CD4-positive, alpha-beta memory T cell (primary cell): ENCODE data around the gene UBE2B. TPM values are rescaled to one million over a fixed set of nuclear protein-coding genes. Genes with fewer than 3 reads are reported as not detected.
A peak's percentile ranks its signal among the peaks of the same experiment; 100 is the strongest.
"Not testable (repeated sequence)": the region's sequence is repeated elsewhere in the genome, so short reads cannot be mapped to it uniquely, and the experiment has no call there.

ENCODE experiments used
- CTCF ChIA-PET: fragments of 350-600 bp; sonication (Branson Sonifier 250); formaldehyde crosslinking; loops from one replicate; lab custom pipeline; 2021; ENCODE audit warnings: inconsistent platforms; ENCODE audit not compliant: partially characterized antibody; lab: Charles Lee
- POLR2A ChIA-PET: fragments of 350-600 bp; sonication (Branson Sonifier 250); formaldehyde crosslinking; loops from one replicate; lab custom pipeline; 2021; ENCODE audit not compliant: partially characterized antibody; lab: Charles Lee
- DNase-seq, 5 donors: peaks; one replicate each; pipeline versions ENCODE4 v3.0.0 to v3.0.0-alpha.2; 2020 to 2022; ENCODE audit warnings: mixed read lengths in 1 of 5
- H3K27ac ChIP-seq: one replicate; pipeline ENCODE4 v1.7.0; 2013; ENCODE audit warnings: low read depth, low read length
- H3K27me3 ChIP-seq: 2 replicates; pipeline ENCODE4 v1.7.0; 2013; ENCODE audit warnings: mild to moderate bottlenecking, low read length, moderate library complexity; ENCODE audit not compliant: insufficient read depth
- H3K36me3 ChIP-seq: 2 replicates; pipeline ENCODE4 v1.7.0; 2013; ENCODE audit warnings: mild to moderate bottlenecking, low read length, moderate library complexity; ENCODE audit not compliant: insufficient read depth
- H3K4me1 ChIP-seq: 2 replicates; pipeline ENCODE4 v1.7.0; 2013; ENCODE audit warnings: mild to moderate bottlenecking, low read length, moderate library complexity; ENCODE audit not compliant: insufficient read depth
- H3K4me3 ChIP-seq, 2 donors: one replicate each; pipeline ENCODE4 v1.7.0; 2013; ENCODE audit warnings: low read length in 2 of 2, mild to moderate bottlenecking in 1 of 2
- H3K9me3 ChIP-seq, 2 donors: one replicate each; pipeline ENCODE4 v1.7.0; 2013; ENCODE audit warnings: low read length in 2 of 2, control low read depth in 1 of 2; ENCODE audit not compliant: control insufficient read depth in 1 of 2
- H3K27ac Mint-ChIP-seq, 7 donors: one replicate each; pipeline ENCODE4 v1.8.0; 2020 to 2021; ENCODE audit warnings: mixed read lengths in 7 of 7, mild to moderate bottlenecking in 6 of 7, inconsistent platforms in 3 of 7, moderate library complexity in 3 of 7
- H3K27me3 Mint-ChIP-seq, 2 donors: one replicate each; pipeline ENCODE4 v1.8.0; 2020 to 2021; ENCODE audit warnings: mixed read lengths in 2 of 2
- H3K36me3 Mint-ChIP-seq, 2 donors: one replicate each; pipeline ENCODE4 v1.8.0; 2020 to 2021; ENCODE audit warnings: mixed read lengths in 2 of 2, inconsistent platforms in 1 of 2, mild to moderate bottlenecking in 1 of 2
- H3K4me1 Mint-ChIP-seq, 4 donors: one replicate each; pipeline ENCODE4 v1.8.0; 2020 to 2021; ENCODE audit warnings: mixed read lengths in 4 of 4, mild to moderate bottlenecking in 1 of 4
- H3K4me3 Mint-ChIP-seq, 8 donors: one replicate each; pipeline ENCODE4 v1.8.0; 2020 to 2021; ENCODE audit warnings: mixed read lengths in 8 of 8, mild to moderate bottlenecking in 7 of 8, moderate library complexity in 6 of 8, inconsistent platforms in 3 of 8
- H3K9me3 Mint-ChIP-seq, 8 donors: one replicate each; pipeline ENCODE4 v1.8.0; 2020 to 2021; ENCODE audit warnings: mixed read lengths in 8 of 8, mild to moderate bottlenecking in 5 of 8, inconsistent platforms in 3 of 8, moderate library complexity in 1 of 8
- intact Hi-C: fragments of 100-400 bp; cut with micrococcal nuclease; formaldehyde crosslinking; loops from one replicate; pipeline ENCODE4 v1.15.1; 2023
- polyA plus RNA-seq, 2 donors: library from polyadenylated mRNA; unstranded; fragments of 300-500 nt; fragmentation: Illumina TruSeq; gene quantifications; one replicate each; pipeline ENCODE4 v1.2.3, GENCODE V29; 2021
- total RNA-seq, 2 experiments: library from RNA; stranded (reverse); gene quantifications; one replicate each; pipeline ENCODE4 v1.2.3, GENCODE V29; 2021

Gene UBE2B
- total and polyA plus RNA-seq, 4 experiments from 2014 or later: 86.9 to 124 (median 120) TPM

- H3K36me3 ChIP-seq: no peaks in the 10 kb centered on the region
- no peaks in the 10 kb centered on the region for H3K27me3 ChIP-seq
- peak in 1 of 5 donors; percentile 16 for DNase-seq
- ChIA-PET CTCF (interaction anchor here (1.0 kb wide), 2 partner anchors 39 to 204 kb away, joined by 3 to 5 read pairs; no protein-coding TSS in a partner anchor), POLR2A (interaction anchor here (1.8 kb wide), 1 partner anchor 37 kb away, joined by 5 read pairs; the partner anchor contains the start of gene CDKN2AIPNL)
- Mint-ChIP-seq H3K4me3 (peak overlapping the region in 6 of 8 donors; percentile 22 to 77 (median 36)), H3K36me3 (peaks cover 22 to 68% of the 10 kb centered on the region in 2 donors), H3K27me3 (peaks cover 0 to 5% of the 10 kb centered on the region in 2 donors), H3K9me3 (peaks cover 0 to 9% (median 0%) of the 10 kb centered on the region in 8 donors), H3K4me1 (peaks cover 39 to 84% (median 51%) of the 10 kb centered on the region in 4 donors), H3K27ac (peak overlapping the region in 5 of 7 donors; percentile 64 to 78 (median 72))
- H3K9me3 ChIP-seq: no peaks in the 10 kb centered on the region
- no peak overlapping the region for H3K27ac ChIP-seq
- intact Hi-C loops: loop anchor here (5.0 kb wide), 2 partner anchors 203 to 258 kb away; partner anchors contain the start of gene SAR1B
- H3K4me3 ChIP-seq: no peak overlapping the region
- peaks cover 48% of the 10 kb centered on the region for H3K4me1 ChIP-seq
Observed at GRCh38 chr5:134374232-134374631, 2.9 kb downstream of the UBE2B start.

DNA sequence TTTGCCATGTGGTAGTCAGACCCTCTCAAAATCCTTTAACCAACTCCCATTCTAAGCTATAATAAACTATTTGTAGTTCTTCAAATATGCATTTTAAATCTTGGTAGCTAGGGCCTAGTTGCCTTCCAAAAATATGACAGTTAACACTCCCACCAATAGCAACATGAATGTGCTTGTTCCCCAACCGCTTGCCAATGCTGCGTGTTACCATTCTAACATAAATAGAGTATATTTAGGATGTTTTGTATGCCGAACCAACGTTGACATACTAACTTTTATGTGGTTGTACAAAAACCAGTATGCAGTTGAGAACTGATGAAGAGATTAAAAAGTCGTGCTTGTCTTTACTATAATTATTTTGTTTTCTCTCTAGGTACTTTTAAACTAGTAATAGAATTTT is 9.0 kb downstream of the UBE2B start:
- CTCF ChIA-PET: interaction anchor here (1.0 to 3.6 kb wide), 3 partner anchors 31 to 206 kb away, joined by 3 to 12 read pairs (median 7); partner anchors contain the start of gene CDKN2AIPNL
- no peaks in the 10 kb centered on the region for H3K9me3 ChIP-seq
- Mint-ChIP-seq H3K4me3 (peak overlapping the region in 2 of 8 donors; percentile 4 to 48), H3K9me3 (no peaks in the 10 kb centered on the region), H3K4me1 (peaks cover 21 to 50% (median 36%) of the 10 kb centered on the region in 4 donors), H3K27me3 (no peaks in the 10 kb centered on the region), H3K36me3 (peaks cover 37 to 63% of the 10 kb centered on the region in 2 donors), H3K27ac (peak overlapping the region in 5 of 7 donors; percentile 15 to 83 (median 25))
- peaks cover 19% of the 10 kb centered on the region for H3K4me1 ChIP-seq
- peaks cover 44% of the 10 kb centered on the region for H3K36me3 ChIP-seq
- POLR2A ChIA-PET: interaction anchor here (5.8 kb wide), 1 partner anchor 9 kb away, joined by 36 read pairs; the partner anchor contains the start of gene UBE2B
- H3K4me3 ChIP-seq: no peak overlapping the region
- no peak overlapping the region for H3K27ac ChIP-seq
- H3K27me3 ChIP-seq: no peaks in the 10 kb centered on the region
- intact Hi-C loops: no loop called here
- DNase-seq: peak in 2 of 5 donors; percentile 17 to 21

GRCh38 chr5:134382204-134382603 is 10.8 kb downstream of the UBE2B start:
- intact Hi-C loops, H3K4me3 Mint-ChIP-seq, H3K27ac ChIP-seq, H3K9me3 ChIP-seq, H3K27me3 Mint-ChIP-seq, H3K4me3 ChIP-seq, H3K9me3 Mint-ChIP-seq, H3K27me3 ChIP-seq, DNase-seq: not testable (repeated sequence)
- peaks cover 40 to 58% of the 10 kb centered on the region in 2 donors for H3K36me3 Mint-ChIP-seq
- peak overlapping the region in 2 of 7 donors; percentile 10 to 48 for H3K27ac Mint-ChIP-seq
- H3K4me1 Mint-ChIP-seq: peaks cover 18 to 44% (median 30%) of the 10 kb centered on the region in 4 donors
- ChIA-PET CTCF (interaction anchor here (1.5 to 2.3 kb wide), 4 partner anchors 10 to 78 kb away, joined by 4 to 7 read pairs (median 6); partner anchors contain the start of genes CDKN2AIPNL and UBE2B), POLR2A (interaction anchor here (0.6 to 5.8 kb wide), 2 partner anchors 11 to 281 kb away, joined by 3 to 36 read pairs; partner anchors contain the start of gene UBE2B)
- Histone ChIP-seq H3K36me3 (peaks cover 47% of the 10 kb centered on the region), H3K4me1 (peaks cover 10% of the 10 kb centered on the region)

DNA sequence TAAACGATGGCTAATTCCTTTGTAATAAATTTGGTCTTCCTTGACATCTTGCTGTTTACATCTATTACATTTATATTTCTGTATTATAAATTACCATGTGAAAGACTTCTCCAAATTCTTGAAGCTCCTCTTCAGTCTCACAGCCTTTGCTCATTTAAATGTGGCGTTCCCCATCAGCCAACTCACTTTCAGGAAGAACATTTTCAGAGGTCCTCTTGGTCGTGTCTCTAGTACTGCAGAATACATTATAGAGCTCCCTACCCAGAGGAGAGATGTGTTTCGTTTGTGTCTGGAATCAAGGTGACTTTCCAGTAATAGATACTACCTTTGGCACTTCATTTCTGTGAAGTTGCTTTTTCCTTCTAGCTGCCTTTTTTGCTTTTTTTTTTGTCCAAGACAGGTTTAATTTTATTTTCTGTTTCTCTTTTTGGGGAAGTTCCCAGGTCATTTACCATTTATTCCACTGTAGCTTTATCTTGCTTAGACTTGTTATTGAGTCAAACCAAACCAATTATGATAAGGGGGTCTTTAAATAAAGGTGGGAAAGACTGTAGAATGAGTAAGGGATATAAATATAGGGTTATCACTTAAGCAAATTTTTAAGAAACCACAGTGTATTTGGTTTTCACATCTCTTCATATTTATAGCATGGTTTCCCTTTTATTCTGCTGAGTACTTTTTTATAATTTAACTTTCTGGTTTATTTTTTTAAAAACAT is 12.8 kb downstream of the UBE2B start:
- Mint-ChIP-seq H3K36me3 (peaks cover 46 to 59% of the 10 kb centered on the region in 2 donors), H3K4me1 (peaks cover 11 to 29% (median 18%) of the 10 kb centered on the region in 4 donors), H3K9me3 (peaks cover 0 to 3% (median 0%) of the 10 kb centered on the region in 8 donors), H3K27ac (peak overlapping the region in 5 of 7 donors; percentile 26 to 80 (median 64)), H3K4me3 (no peak overlapping the region), H3K27me3 (no peaks in the 10 kb centered on the region)
- ChIA-PET CTCF (interaction anchor here (0.9 to 1.3 kb wide), 4 partner anchors 12 to 203 kb away, joined by 3 read pairs; no protein-coding TSS in a partner anchor), POLR2A (interaction anchor here (0.8 to 5.8 kb wide), 3 partner anchors 13 to 203 kb away, joined by 3 to 36 read pairs (median 3); partner anchors contain the start of genes JADE2 and UBE2B)
- Histone ChIP-seq H3K9me3 (no peaks in the 10 kb centered on the region), H3K27ac (no peak overlapping the region), H3K4me3 (no peak overlapping the region), H3K4me1 (peaks cover 10% of the 10 kb centered on the region), H3K27me3 (no peaks in the 10 kb centered on the region), H3K36me3 (peaks cover 57% of the 10 kb centered on the region)
- DNase-seq: no peak
- intact Hi-C loops: no loop called here

DNA sequence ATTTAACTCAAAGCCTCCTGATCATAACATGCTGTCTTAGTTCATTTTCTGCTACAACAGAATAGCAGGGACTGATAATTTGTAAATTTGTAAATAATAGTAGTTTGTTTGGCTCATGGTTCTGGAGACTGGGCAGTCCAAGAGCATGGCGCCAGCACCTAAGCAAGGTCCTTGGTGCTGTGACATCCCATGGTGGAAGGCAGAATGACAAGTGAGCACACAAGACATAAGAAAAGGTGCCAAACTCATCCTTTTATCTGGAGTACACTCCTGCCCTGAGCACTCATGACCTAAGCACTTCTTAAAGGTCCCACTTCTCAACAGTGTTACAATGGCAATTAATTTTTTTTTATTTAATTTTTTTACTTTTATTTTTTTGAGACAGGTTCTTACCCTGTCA is 16.1 kb downstream of the UBE2B start:
- H3K9me3 Mint-ChIP-seq: peaks cover 0 to 3% (median 0%) of the 10 kb centered on the region in 8 donors
- H3K36me3 Mint-ChIP-seq: peaks cover 61 to 68% of the 10 kb centered on the region in 2 donors
- peaks cover 66% of the 10 kb centered on the region for H3K36me3 ChIP-seq
- intact Hi-C loops: no loop called here
- no peak overlapping the region for H3K4me3 ChIP-seq
- no peaks in the 10 kb centered on the region for H3K27me3 ChIP-seq
- H3K4me3 Mint-ChIP-seq: no peak overlapping the region
- no peak overlapping the region for H3K27ac ChIP-seq
- ChIA-PET CTCF (interaction anchor here (0.7 kb wide), 1 partner anchor 98 kb away, joined by 4 read pairs; no protein-coding TSS in a partner anchor), POLR2A (no interaction called here)
- peaks cover 7 to 15% (median 12%) of the 10 kb centered on the region in 4 donors for H3K4me1 Mint-ChIP-seq
- H3K9me3 ChIP-seq: no peaks in the 10 kb centered on the region
- DNase-seq: no peak
- H3K27me3 Mint-ChIP-seq: no peaks in the 10 kb centered on the region
- no peaks in the 10 kb centered on the region for H3K4me1 ChIP-seq
- H3K27ac Mint-ChIP-seq: no peak overlapping the region

- Mint-ChIP-seq H3K4me3 (no peak overlapping the region), H3K27me3 (no peaks in the 10 kb centered on the region), H3K4me1 (peaks cover 0 to 4% (median 0%) of the 10 kb centered on the region in 4 donors), H3K9me3 (peaks cover 0 to 3% (median 0%) of the 10 kb centered on the region in 8 donors), H3K36me3 (peaks cover 52 to 75% of the 10 kb centered on the region in 2 donors), H3K27ac (peak overlapping the region in 1 of 7 donors; percentile 57)
- no peaks in the 10 kb centered on the region for H3K27me3 ChIP-seq
- intact Hi-C loops: no loop called here
- H3K4me3 ChIP-seq: no peak overlapping the region
- ChIA-PET POLR2A (interaction anchor here (1.0 to 1.3 kb wide), 2 partner anchors 19 to 20 kb away, joined by 4 read pairs; partner anchors contain the start of gene CDKN2AIPNL), CTCF (interaction anchor here (1.3 to 2.0 kb wide), 5 partner anchors 8 to 186 kb away, joined by 4 to 5 read pairs (median 4); partner anchors contain the start of gene CDKN2AIPNL)
- peaks cover 62% of the 10 kb centered on the region for H3K36me3 ChIP-seq
- H3K9me3 ChIP-seq: no peaks in the 10 kb centered on the region
- DNase-seq: no peak
- H3K27ac ChIP-seq: no peak overlapping the region
- no peaks in the 10 kb centered on the region for H3K4me1 ChIP-seq
Observed at GRCh38 chr5:134392301-134392700, 20.9 kb downstream of the UBE2B start.
